K562 (cell line): ENCODE measurements around the gene KHDRBS2. TPM values are rescaled to one million over a fixed set of nuclear protein-coding genes. Genes with fewer than 3 reads are reported as not detected.

Experiments used
- ATAC-seq: fragments of 200-7000 bp; cut with Tn5 transposase; 3 replicates; pipeline ENCODE4 v1.9.1; 2020; ENCODE audit warnings: moderate library complexity
- BruUV-seq: library from RNA; stranded (reverse); fragments of 400-500 nt; replicated peaks from 2 replicates; lab custom pipeline; 2021; lab: Mats Ljungman, UMichigan
- CTCF ChIA-PET: fragments of 300-600 bp; formaldehyde crosslinking; extraction: SDS; loops from one replicate; lab custom pipeline; 2021; ENCODE audit warnings: low intra/inter-chr PET ratio; lab: Yijun Ruan, JAX
- POLR2A ChIA-PET: fragments of 300-600, 350-650 bp; sonication (Branson Sonifier 250); formaldehyde crosslinking; extraction: SDS; loops from one replicate; lab custom pipeline; 2021; ENCODE audit warnings: antibody characterized with exemption, inconsistent platforms; lab: Yijun Ruan, JAX
- DNase-seq, 4 experiments: peaks; one replicate each; pipeline versions ENCODE4 v3.0.0 to v3.0.0-alpha.2; 2011 to 2018; ENCODE audit warnings: low spot score in 3 of 4, mixed read lengths in 3 of 4; ENCODE audit errors: extremely low read depth in 1 of 4
- FAIRE-seq: peaks from 2 replicates; lab custom pipeline; 2011; peaks lifted over from hg19 to GRCh38; lab: Jason Lieb, UNC
- H2AFZ ChIP-seq: 2 replicates; pipeline ENCODE4 v1.6.0; 2011; ENCODE audit warnings: low read depth, low read length, control low read depth, inconsistent platforms
- H3K27ac ChIP-seq: fragments of 200-600 bp; 3 replicates; pipeline ENCODE4 v1.8.0; 2011; ENCODE audit warnings: low read depth, mild to moderate bottlenecking, control low read depth, inconsistent platforms, low read length, moderate library complexity, mixed read lengths; ENCODE audit errors: extremely low read depth
- H3K27me3 ChIP-seq, 2 experiments: fragments of 300-600 bp in 1 of 2; 2 replicates in 1 of 2; 3 replicates in 1 of 2; pipeline versions ENCODE4 v1.6.0 to v1.8.0; 2011; ENCODE audit warnings: inconsistent platforms in 2 of 2, low read length in 2 of 2, mild to moderate bottlenecking in 1 of 2, mixed read lengths in 1 of 2, moderate library complexity in 1 of 2; ENCODE audit not compliant: control insufficient read depth in 2 of 2, insufficient read depth in 2 of 2
- H3K36me3 ChIP-seq: fragments of 300-600 bp; 3 replicates; pipeline ENCODE4 v1.8.0; 2011; ENCODE audit warnings: mild to moderate bottlenecking, low read length, inconsistent platforms; ENCODE audit not compliant: control insufficient read depth, insufficient read depth
- H3K4me1 ChIP-seq, 2 experiments: fragments of 200-600 bp in 1 of 2; replicated peaks in 1 of 2; 2 replicates in 1 of 2; 3 replicates in 1 of 2; pipeline versions ENCODE4 v1.5.1 to v1.8.0; 2011; ENCODE audit warnings: inconsistent platforms in 2 of 2, low read length in 2 of 2, mild to moderate bottlenecking in 1 of 2, mixed read lengths in 1 of 2, moderate library complexity in 1 of 2; ENCODE audit not compliant: control insufficient read depth in 2 of 2, insufficient read depth in 2 of 2
- H3K4me2 ChIP-seq: 2 replicates; pipeline ENCODE4 v1.6.1; 2011; ENCODE audit warnings: low read length, control low read depth, inconsistent platforms, mixed read lengths; ENCODE audit not compliant: insufficient read depth
- H3K4me3 ChIP-seq: fragments of 200-600 bp; sonication (generic), shearing (Covaris generic); 2 replicates; pipeline ENCODE4 v1.5.1; 2016; ENCODE audit warnings: control low read depth, inconsistent platforms
- H3K79me2 ChIP-seq: fragments of 200-600 bp; 3 replicates; pipeline ENCODE4 v1.8.0; 2011; ENCODE audit warnings: low read length, inconsistent platforms; ENCODE audit not compliant: control insufficient read depth, insufficient read depth
- H3K9ac ChIP-seq, 2 experiments: 2 replicates each; pipeline versions ENCODE4 v1.6.0 to v1.6.1; 2011; ENCODE audit warnings: low read depth in 2 of 2, low read length in 2 of 2, control low read depth in 1 of 2, inconsistent platforms in 1 of 2, mild to moderate bottlenecking in 1 of 2, mixed read lengths in 1 of 2; ENCODE audit not compliant: insufficient read depth in 1 of 2
- H3K9me1 ChIP-seq: one replicate; pipeline ENCODE4 v1.6.0; 2011; ENCODE audit warnings: inconsistent platforms, mild to moderate bottlenecking, low read length, moderate library complexity; ENCODE audit not compliant: control insufficient read depth, insufficient read depth
- H3K9me3 ChIP-seq: replicated peaks from 2 replicates; pipeline ENCODE4 v1.5.1; 2011; ENCODE audit warnings: low read depth, low read length, inconsistent platforms; ENCODE audit not compliant: control insufficient read depth, insufficient read depth
- H4K20me1 ChIP-seq: replicated peaks from 2 replicates; pipeline ENCODE4 v1.6.1; 2011; ENCODE audit warnings: low read length, inconsistent platforms, mixed read lengths; ENCODE audit not compliant: control insufficient read depth, insufficient read depth
- BDP1 ChIP-seq: IDR thresholded peaks from 3 replicates; pipeline ENCODE4 v1.6.1; 2011; ENCODE audit not compliant: insufficient read length, insufficient read depth
- BRF1 ChIP-seq: IDR thresholded peaks from 3 replicates; pipeline ENCODE4 v1.6.1; 2011; ENCODE audit warnings: borderline replicate concordance, mild to moderate bottlenecking; ENCODE audit not compliant: insufficient read length; ENCODE audit errors: extremely low read depth
- CC2D1A ChIP-seq: fragments of 450-650 bp; IDR thresholded peaks from 2 replicates; pipeline ENCODE4 v1.6.1; 2017; ENCODE audit warnings: mild to moderate bottlenecking
- EZH2 ChIP-seq: IDR thresholded peaks from 2 replicates; pipeline ENCODE4 v1.6.1; 2012; ENCODE audit warnings: low read depth, mild to moderate bottlenecking, inconsistent platforms, low read length, borderline replicate concordance
- HDAC6 ChIP-seq: IDR thresholded peaks from 2 replicates; pipeline ENCODE4 v1.6.1; 2012; ENCODE audit warnings: low read depth, mild to moderate bottlenecking, control low read depth, inconsistent platforms, low read length, moderate library complexity
- KAT8 ChIP-seq: fragments of 450-650 bp; IDR thresholded peaks from 2 replicates; pipeline ENCODE4 v1.6.1; 2016; ENCODE audit warnings: low read depth, mild to moderate bottlenecking
- KDM1A ChIP-seq, 2 experiments: fragments of 450-650 bp; IDR thresholded peaks; 2 replicates each; pipeline ENCODE4 v1.6.1; 2016; ENCODE audit warnings: mild to moderate bottlenecking in 2 of 2
- KLF16 ChIP-seq: IDR thresholded peaks from 2 replicates; pipeline ENCODE4 v1.6.1; 2016; ENCODE audit warnings: antibody characterized with exemption
- MAZ ChIP-seq, 2 experiments: fragments of 450-650 bp in 1 of 2; sonication (generic) in 1 of 2; formaldehyde crosslinking; IDR thresholded peaks in 1 of 2; conservative IDR thresholded peaks in 1 of 2; 2 replicates each; pipeline versions ENCODE4 v1.4.0 to v1.5.0; 2020; ENCODE audit warnings: mild to moderate bottlenecking in 1 of 2, missing genetic modification reagents in 1 of 2
- MYBL2 ChIP-seq, 2 experiments: fragments of 450-650 bp in 1 of 2; sonication (generic) in 1 of 2; formaldehyde crosslinking in 1 of 2; IDR thresholded peaks; 2 replicates each; pipeline versions ENCODE4 v1.6.1 to v1.8.1; 2017 to 2022; ENCODE audit warnings: borderline replicate concordance in 1 of 2, inconsistent platforms in 1 of 2, low read depth in 1 of 2, mild to moderate bottlenecking in 1 of 2, missing genetic modification reagents in 1 of 2, moderate library complexity in 1 of 2
- PHF8 ChIP-seq: fragments of 200-600 bp; sonication (generic); IDR thresholded peaks from 2 replicates; pipeline ENCODE4 v1.6.1; 2012; ENCODE audit warnings: mixed run types, mild to moderate bottlenecking, inconsistent platforms, low read length, moderate library complexity, borderline replicate concordance
- POLR2H ChIP-seq: IDR thresholded peaks from 2 replicates; pipeline ENCODE4 v1.6.1; 2016; ENCODE audit warnings: missing genetic modification characterization, low read depth, mild to moderate bottlenecking, control low read depth, missing compliant biosample characterization, moderate library complexity
- RBM34 ChIP-seq: fragments of 200-400 bp; formaldehyde crosslinking; IDR thresholded peaks from 2 replicates; pipeline ENCODE4 v1.6.1; 2018; ENCODE audit warnings: low read length, borderline replicate concordance; ENCODE audit not compliant: insufficient read depth
- RFX1 ChIP-seq: fragments of 450-650 bp; IDR thresholded peaks from 2 replicates; pipeline ENCODE4 v1.6.1; 2016; ENCODE audit warnings: mild to moderate bottlenecking, moderate library complexity
- SNRNP70 ChIP-seq: fragments of 200-400 bp; formaldehyde crosslinking; optimal IDR thresholded peaks from 2 replicates; pipeline ENCODE3; 2017; ENCODE audit warnings: low read depth, low read length
- STAT5A ChIP-seq: IDR thresholded peaks from 2 replicates; pipeline ENCODE4 v1.6.1; 2012; ENCODE audit warnings: low read length, inconsistent platforms, borderline replicate concordance
- YY1 ChIP-seq, 3 experiments: IDR thresholded peaks; 2 replicates each; pipeline ENCODE4 v1.6.1; 2011; ENCODE audit warnings: low read length in 2 of 3, mild to moderate bottlenecking in 2 of 3, moderate library complexity in 2 of 3, borderline replicate concordance in 1 of 3, control low read depth in 1 of 3, low read depth in 1 of 3; ENCODE audit not compliant: insufficient read depth in 3 of 3, insufficient replicate concordance in 2 of 3, control insufficient read depth in 1 of 3, insufficient read length in 1 of 3; ENCODE audit errors: extremely low read depth in 1 of 3
- ZNF134 ChIP-seq: fragments of 250-450 bp; sonication (Bioruptor Pico); conservative IDR thresholded peaks from 2 replicates; pipeline ENCODE4 v1.4.0; 2020
- ZNF324 ChIP-seq: fragments of 250-450 bp; sonication (Bioruptor Pico); IDR thresholded peaks from 2 replicates; pipeline ENCODE4 v1.4.0; 2020; ENCODE audit warnings: mild to moderate bottlenecking
- in situ Hi-C: fragments of 300-500 bp; cut with MboI; formaldehyde crosslinking; loops from 4 replicates; pipeline ENCODE4 v1.15.0; 2018; ENCODE audit warnings: inconsistent platforms, mixed read lengths
- intact Hi-C: fragments of 100-400 bp; cut with micrococcal nuclease; formaldehyde crosslinking; loops from 2 replicates; pipeline ENCODE4 v1.14.2; 2022
- polyA plus RNA-seq, 8 experiments: library from polyadenylated mRNA; depleted of rRNA in 4 of 8; stranded (reverse) in 5 of 8; unstranded in 3 of 8; fragments of >200 nt; fragmentation: Nextera tagmentation in 2 of 8; fragmentation: Illumina TruSeq in 1 of 8; extraction: Ambion mirVana in 2 of 8; extraction: Trizol in 1 of 8; gene quantifications; 2 replicates each; pipeline versions ENCODE4 v1.2.1 to v1.2.3, GENCODE V29; 2011 to 2014; ENCODE audit warnings: inconsistent platforms in 1 of 8, missing spikeins in 1 of 8
- total RNA-seq, 7 experiments: library from RNA; depleted of rRNA in 6 of 7; stranded (reverse); fragments of >200 nt in 6 of 7; fragmentation: Illumina TruSeq in 2 of 7; extraction: Trizol in 2 of 7; gene quantifications; 2 replicates each; pipeline versions ENCODE4 v1.2.1 to v1.2.3, GENCODE V29; 2011 to 2021; ENCODE audit warnings: low replicate concordance in 1 of 7
- TF ChIP-seq, protein P1 (sequence below): IDR thresholded peaks from 2 replicates; pipeline ENCODE4 v1.6.1; 2012; ENCODE audit warnings: low read depth, low read length, improper control_type of control experiment, borderline replicate concordance

Gene KHDRBS2
- total and polyA plus RNA-seq, 9 of the 15 experiments (the other 6 are each of a cell fraction or from before 2014, with no cell fraction given): not detected

DNA sequence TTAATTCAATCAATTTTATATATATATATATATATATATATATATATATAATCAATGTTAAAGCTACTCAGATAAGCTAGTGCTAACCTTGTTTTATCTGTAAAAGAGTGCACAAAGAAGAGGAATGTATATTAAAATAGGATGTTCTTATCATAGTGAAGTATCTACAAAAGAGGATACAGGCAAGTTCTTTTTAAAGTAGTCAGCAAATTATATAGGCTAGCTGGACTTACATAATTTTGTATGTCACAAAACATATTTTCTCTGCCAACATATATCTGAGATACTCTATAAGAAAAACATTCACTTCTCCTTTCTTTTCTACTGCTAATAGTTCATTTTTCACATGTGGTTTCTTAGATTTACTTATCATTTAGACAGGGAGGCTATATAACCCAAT, 39.9 kb downstream of the KHDRBS2 start:
- DNase-seq: no peak
- Histone ChIP-seq H3K4me2 (no peak overlapping the region), H3K9me3 (no peaks in the 10 kb centered on the region), H3K27ac (no peak overlapping the region), H2AFZ (no peak overlapping the region), H3K9me1 (no peaks in the 10 kb centered on the region), H3K27me3 (no peaks in the 10 kb centered on the region), H3K79me2 (no peaks in the 10 kb centered on the region), H3K4me1 (no peaks in the 10 kb centered on the region), H3K36me3 (no peaks in the 10 kb centered on the region), H3K4me3 (no peak overlapping the region), H3K9ac (no peak overlapping the region), H4K20me1 (no peaks in the 10 kb centered on the region)
- in situ Hi-C loops (no loop called here), intact Hi-C loops (no loop called here)
- ATAC-seq: no peak
- CTCF ChIA-PET: no interaction called here
- TF ChIP-seq ZNF134 (CRISPR knock-in tag) (no peak), KAT8 (no peak), BDP1 (no peak), PHF8 (no peak), STAT5A (no peak), KDM1A (IDR thresholded peaks at IDR 0.05) (no peak), KLF16 (no peak), MAZ (CRISPR knock-in tag; conservative IDR thresholded peaks at IDR 0.05 in 1 of 2, IDR thresholded peaks at IDR 0.05 in 1 of 2) (no peak), RFX1 (no peak), MYBL2 (IDR thresholded peaks at IDR 0.05; ENCODE audit: low read depth) (no peak), MYBL2 (CRISPR knock-in tag; IDR thresholded peaks at IDR 0.05; ENCODE audit: borderline replicate concordance) (no peak), HDAC6 (no peak), POLR2H (tag) (no peak), RBM34 (no peak), SNRNP70 (no peak), CC2D1A (no peak), ZNF324 (CRISPR knock-in tag) (no peak), YY1 (IDR thresholded peaks at IDR 0.05; ENCODE audit: borderline replicate concordance in 1 of 3, control insufficient read depth in 1 of 3, extremely low read depth in 1 of 3, insufficient read depth in 3 of 3, insufficient read length in 1 of 3, insufficient replicate concordance in 2 of 3, low read depth in 1 of 3, low read length in 2 of 3) (no peak), BRF1 (no peak), EZH2 (no peak)
- TF ChIP-seq, protein P1, sequence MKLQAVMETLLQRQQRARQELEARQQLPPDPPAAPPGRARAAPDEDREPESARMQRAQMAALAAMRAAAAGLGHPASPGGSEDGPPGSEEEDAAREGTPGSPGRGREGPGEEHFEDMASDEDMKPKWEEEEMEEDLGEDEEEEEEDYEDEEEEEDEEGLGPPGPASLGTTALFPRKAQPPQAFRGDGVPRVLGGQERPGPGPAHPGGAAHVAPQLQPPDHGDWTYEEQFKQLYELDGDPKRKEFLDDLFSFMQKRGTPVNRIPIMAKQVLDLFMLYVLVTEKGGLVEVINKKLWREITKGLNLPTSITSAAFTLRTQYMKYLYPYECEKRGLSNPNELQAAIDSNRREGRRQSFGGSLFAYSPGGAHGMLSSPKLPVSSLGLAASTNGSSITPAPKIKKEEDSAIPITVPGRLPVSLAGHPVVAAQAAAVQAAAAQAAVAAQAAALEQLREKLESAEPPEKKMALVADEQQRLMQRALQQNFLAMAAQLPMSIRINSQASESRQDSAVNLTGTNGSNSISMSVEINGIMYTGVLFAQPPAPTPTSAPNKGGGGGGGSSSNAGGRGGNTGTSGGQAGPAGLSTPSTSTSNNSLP: no peak
- FAIRE-seq: no peak
- POLR2A ChIA-PET: no interaction called here
- no TSS peak for BruUV-seq
